Subcutaneous adipose tissue (tissue), 4 donors: ENCODE measurements around the gene NINL. TPM values are rescaled to one million over a fixed set of nuclear protein-coding genes. Genes with fewer than 3 reads are reported as not detected.

Experiments
- CTCF ChIP-seq: fragments of 450-650 bp; IDR thresholded peaks from one replicate; pipeline ENCODE4 v1.5.1; 2016; ENCODE audit warnings: low read depth, mild to moderate bottlenecking, control low read depth, antibody characterized with exemption, moderate library complexity
- total RNA-seq, 4 donors: library from RNA; depleted of rRNA; stranded (reverse); fragments of >200 nt; gene quantifications; one replicate each; pipeline ENCODE4 v1.1.0, GENCODE V29; 2016

NINL gene
- total RNA-seq, 4 donors from 2014 or later: 4.6 to 10.0 (median 4.8) TPM

GRCh38 chr20:25580711-25581110, 4.6 kb downstream of the NINL start:
- TF ChIP-seq CTCF: no peak

GRCh38 chr20:25579081-25579770, 6.1 kb downstream of the NINL start:
- TF ChIP-seq CTCF: no peak

GRCh38 chr20:25576783-25577530, 8.4 kb downstream of the NINL start:
- no peak for TF ChIP-seq CTCF

DNA sequence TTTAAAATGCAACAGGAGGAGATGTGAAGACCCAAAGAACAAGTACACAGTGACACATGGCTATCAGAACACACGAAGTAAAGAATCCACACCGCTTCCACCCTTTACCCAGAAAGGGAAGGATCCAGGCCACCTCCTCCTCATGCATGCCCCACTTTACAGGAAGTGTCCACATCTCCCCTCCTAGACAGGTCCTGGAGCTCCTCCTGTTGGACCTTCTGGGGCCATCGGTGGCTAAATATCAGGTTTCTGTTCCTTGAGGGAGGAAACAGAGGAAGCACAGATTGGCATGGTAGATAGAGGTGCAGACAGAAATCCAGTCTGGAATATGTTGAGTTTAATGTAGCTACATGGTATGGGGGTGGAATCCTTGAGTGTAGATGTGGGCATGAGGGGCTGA, 10.9 kb downstream of the NINL start:
- TF ChIP-seq CTCF: no peak

- no peak for TF ChIP-seq CTCF
Observed at GRCh38 chr20:25573288-25574251, 11.8 kb downstream of the NINL start.

GRCh38 chr20:25571817-25572216, 13.5 kb downstream of the NINL start:
- no peak for TF ChIP-seq CTCF

DNA sequence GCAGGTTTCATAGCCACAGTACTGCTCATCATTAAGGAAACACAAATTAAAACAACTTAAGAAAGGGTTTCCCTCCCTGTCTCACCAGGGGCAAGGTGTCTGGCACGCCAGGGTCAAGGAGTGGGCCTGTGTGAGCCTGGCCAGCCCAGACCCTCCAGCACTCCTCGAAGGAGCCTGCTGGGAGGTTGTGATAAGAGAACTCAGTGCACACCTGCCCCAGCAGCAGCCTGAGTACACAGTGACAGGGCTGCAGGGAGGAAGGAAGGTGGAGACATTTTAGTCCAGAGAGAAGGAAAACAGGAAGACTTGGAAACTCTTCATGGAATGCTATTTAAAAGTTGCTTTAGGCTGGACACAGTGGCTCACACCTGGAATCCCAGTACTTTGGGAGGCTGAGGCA, 14.1 kb downstream of the NINL start:
- TF ChIP-seq CTCF: no peak
